ENCODE data around the gene BTRC. TPM values are rescaled to one million over a fixed set of nuclear protein-coding genes. Genes with fewer than 3 reads are reported as not detected.

Gene BTRC
- total RNA-seq, 1 donor from 2014 or later, result 35.5 TPM

GRCh38 chr10:101557541-101557940 is 203.6 kb downstream of the BTRC start:
- Mint-ChIP-seq H3K27ac (ENCODE audit: unreplicated experiment) (no peak overlapping the region), H3K4me3 (no peak overlapping the region), H3K9me3 (no peaks in the 10 kb centered on the region), H3K27me3 (ENCODE audit: low read depth) (peaks cover 7% of the 10 kb centered on the region), H3K36me3 (ENCODE audit: low read depth) (peaks cover under 1% of the 10 kb centered on the region), H3K4me1 (no peaks in the 10 kb centered on the region)
- TF ChIP-seq CTCF (conservative IDR thresholded peaks at IDR 0.05), result no peak
- DNase-seq (ENCODE audit: low read depth, low spot score), result no peak

GRCh38 chr10:101558204-101558603 is 204.2 kb downstream of the BTRC start:
- TF ChIP-seq CTCF (conservative IDR thresholded peaks at IDR 0.05), result no peak
- no peak overlapping the region for H3K4me3 Mint-ChIP-seq
- no peaks in the 10 kb centered on the region for H3K36me3 Mint-ChIP-seq (ENCODE audit: low read depth)
- H3K27ac Mint-ChIP-seq (ENCODE audit: unreplicated experiment), result no peak overlapping the region
- no peak for DNase-seq (ENCODE audit: low read depth, low spot score)
- H3K27me3 Mint-ChIP-seq (ENCODE audit: low read depth), result peaks cover 9% of the 10 kb centered on the region
- H3K9me3 Mint-ChIP-seq, result no peaks in the 10 kb centered on the region
- H3K4me1 Mint-ChIP-seq, result no peaks in the 10 kb centered on the region

DNA sequence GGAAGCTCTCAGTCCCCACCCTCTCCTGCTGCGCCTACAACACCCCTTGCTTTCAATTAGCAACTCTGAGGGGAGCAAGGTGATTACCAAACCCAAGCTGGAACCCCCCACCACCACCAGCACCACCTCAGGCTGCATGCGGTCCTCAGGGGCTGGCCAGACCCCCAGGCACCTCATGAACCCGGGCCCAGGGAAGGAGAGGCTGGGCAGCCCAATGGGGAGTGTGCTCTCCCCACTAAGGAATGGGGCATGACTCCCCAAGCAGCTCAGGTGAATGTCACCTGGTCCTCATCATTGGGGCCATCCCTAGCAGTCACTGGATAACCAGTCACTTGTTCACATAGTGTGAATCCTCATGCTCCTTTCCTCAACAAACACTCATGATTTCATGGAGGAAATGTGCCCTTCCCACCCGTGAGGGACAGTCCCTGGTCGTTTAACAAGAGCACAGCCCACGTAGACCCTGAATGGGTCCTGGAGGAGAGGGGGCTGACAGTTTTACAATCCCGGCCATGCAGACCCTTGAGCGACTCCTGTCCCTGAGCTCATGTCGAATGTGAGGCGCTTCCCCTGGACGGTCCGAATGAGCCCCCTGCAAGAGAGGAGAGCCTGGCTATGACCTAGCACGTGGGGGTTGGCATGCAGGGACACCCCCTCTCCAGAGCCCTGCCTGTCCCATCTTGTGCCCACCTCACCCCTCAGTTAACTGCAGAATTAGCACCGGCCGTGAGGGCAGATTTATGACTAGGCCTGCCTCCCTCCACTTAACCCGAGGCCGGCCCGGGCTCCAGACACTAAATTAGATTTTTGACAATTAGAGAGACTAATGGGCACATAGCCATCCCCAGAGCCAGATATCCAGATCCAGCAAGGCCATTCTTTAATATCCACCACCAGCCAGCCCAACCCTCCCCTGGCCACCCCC is 205.0 kb downstream of the BTRC start:
- DNase-seq (ENCODE audit: low read depth, low spot score), result no peak
- Mint-ChIP-seq H3K27ac (ENCODE audit: unreplicated experiment) (no peak overlapping the region), H3K9me3 (no peaks in the 10 kb centered on the region), H3K27me3 (ENCODE audit: low read depth) (peaks cover 16% of the 10 kb centered on the region), H3K4me3 (no peak overlapping the region), H3K36me3 (ENCODE audit: low read depth) (no peaks in the 10 kb centered on the region), H3K4me1 (no peaks in the 10 kb centered on the region)
- TF ChIP-seq CTCF (conservative IDR thresholded peaks at IDR 0.05), result no peak

DNA sequence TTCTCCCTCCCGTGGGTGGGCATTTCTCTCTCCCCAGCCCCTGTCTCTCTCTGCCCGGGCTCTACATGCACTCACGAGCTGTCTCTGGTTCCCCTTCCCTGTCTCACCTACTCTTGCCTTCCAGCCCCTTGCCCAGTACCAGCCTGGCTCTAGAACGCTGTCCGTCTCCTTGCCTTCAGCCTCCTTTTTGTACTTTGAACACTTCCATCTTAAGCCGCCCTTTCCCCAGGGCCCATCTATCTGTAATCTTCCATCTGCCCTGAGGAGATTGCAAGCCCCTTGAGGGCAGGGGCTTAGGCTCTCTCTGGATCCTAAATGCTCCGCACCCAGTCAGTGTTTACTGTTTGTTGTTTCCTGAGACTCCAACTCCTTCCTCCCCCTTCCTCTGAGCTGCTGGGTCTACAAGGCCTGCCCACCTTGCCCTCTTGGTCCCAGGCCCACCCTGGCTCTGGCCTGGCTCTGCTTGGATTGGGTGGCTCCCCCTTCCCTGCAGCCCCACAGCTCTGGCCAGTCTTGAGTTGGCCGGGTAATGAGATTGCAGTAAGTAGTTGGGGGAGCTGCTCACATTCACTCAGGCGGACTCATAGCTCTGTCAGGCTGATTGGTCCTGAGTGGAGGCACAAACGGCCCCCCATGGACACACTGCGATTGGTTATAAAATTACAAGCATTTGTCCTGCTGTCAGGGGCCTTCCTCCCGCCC is 205.8 kb downstream of the BTRC start:
- Mint-ChIP-seq H3K4me3 (no peak overlapping the region), H3K27me3 (ENCODE audit: low read depth) (peaks cover 20% of the 10 kb centered on the region), H3K9me3 (no peaks in the 10 kb centered on the region), H3K27ac (ENCODE audit: unreplicated experiment) (peak overlapping the region; percentile 87), H3K4me1 (no peaks in the 10 kb centered on the region), H3K36me3 (ENCODE audit: low read depth) (no peaks in the 10 kb centered on the region)
- no peak for DNase-seq (ENCODE audit: low read depth, low spot score)
- TF ChIP-seq CTCF (conservative IDR thresholded peaks at IDR 0.05), result no peak

DNA sequence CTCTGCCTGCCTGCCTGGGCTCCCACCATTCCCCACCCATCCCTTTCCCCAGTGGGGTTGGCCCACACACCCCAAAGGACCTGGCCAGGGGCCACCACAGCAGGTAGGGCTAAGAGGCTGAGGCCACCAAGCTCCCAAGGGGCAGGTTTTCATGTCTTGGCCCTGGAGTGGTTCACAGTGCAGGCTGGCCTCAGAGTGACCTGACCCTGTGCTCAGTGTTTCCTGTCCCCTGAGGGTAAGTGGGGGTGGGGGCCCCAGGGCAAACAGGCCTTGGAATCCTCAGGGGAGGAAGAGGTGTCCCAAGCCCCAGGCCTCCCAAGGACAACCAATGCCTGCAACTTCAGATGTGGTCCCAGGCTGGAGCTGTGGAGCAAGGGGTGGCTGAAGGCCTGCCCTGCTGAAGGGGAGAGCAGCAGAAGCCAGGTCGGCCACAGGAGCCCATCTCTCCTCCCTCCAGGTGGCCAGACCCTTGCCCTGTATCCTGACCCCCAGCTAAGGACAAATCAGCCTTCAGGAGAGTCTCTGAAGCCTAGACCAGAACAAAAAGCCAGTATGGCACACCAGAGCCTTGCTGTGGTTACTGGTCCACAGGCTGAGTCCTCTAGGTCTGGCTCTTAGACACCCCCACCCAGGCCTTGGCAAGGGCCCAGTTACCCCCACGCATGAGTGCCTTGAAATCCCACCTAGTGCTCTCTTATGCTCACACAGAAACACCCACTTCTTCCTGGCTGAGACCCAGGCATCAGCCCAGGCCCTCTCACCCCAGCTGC is 206.5 kb downstream of the BTRC start:
- Mint-ChIP-seq H3K4me1 (no peaks in the 10 kb centered on the region), H3K27ac (ENCODE audit: unreplicated experiment) (no peak overlapping the region), H3K27me3 (ENCODE audit: low read depth) (peaks cover 27% of the 10 kb centered on the region), H3K36me3 (ENCODE audit: low read depth) (no peaks in the 10 kb centered on the region), H3K4me3 (no peak overlapping the region), H3K9me3 (no peaks in the 10 kb centered on the region)
- TF ChIP-seq CTCF (conservative IDR thresholded peaks at IDR 0.05), result no peak
- no peak for DNase-seq (ENCODE audit: low read depth, low spot score)

Measured in neural crest cell (in vitro differentiated cells).